Measurements from ENCODE around the gene PHPT1. TPM values are rescaled to one million over a fixed set of nuclear protein-coding genes. Genes with fewer than 3 reads are reported as not detected.

The PHPT1 gene
- total and polyA plus RNA-seq, 2 of the 8 experiments (the other 6 are each of a cell fraction or from before 2014, with no cell fraction given) = 109 to 226 TPM

- no peak overlapping the region for H2BK12ac ChIP-seq (ENCODE audit: low read depth, low read length)
- H2BK15ac ChIP-seq (ENCODE audit: low read length) = no peak overlapping the region
- H4K20me1 ChIP-seq (replicated peaks in 1 of 2; ENCODE audit: control insufficient read depth in 1 of 2, insufficient read depth in 2 of 2, low read length in 2 of 2) = peaks cover 3 to 17% of the 10 kb centered on the region in 2 experiments
- H3K4me2 ChIP-seq (ENCODE audit: insufficient read depth in 1 of 2, low read depth in 2 of 2, low read length in 2 of 2) = no peak overlapping the region
- no peak overlapping the region for H4K91ac ChIP-seq (replicated peaks; ENCODE audit: insufficient read length, low read length)
- WGBS, 2 experiments (ENCODE audit: extremely low coverage in 1 of 2, insufficient coverage in 1 of 2, insufficient read length in 1 of 2, insufficient replicate concordance in 2 of 2, low coverage in 1 of 2, low lambda C conversion rate in 2 of 2, missing lambda C conversion rate in 1 of 2) = 97% methylated on average over 23 of the region's 23 CpGs; no CpG with 5 or more reads in 1 of the 2 experiments
- no peaks in the 10 kb centered on the region for H3K4me1 ChIP-seq (replicated peaks in 1 of 4; ENCODE audit: control insufficient read depth in 3 of 4, insufficient read depth in 4 of 4, low read length in 3 of 4)
- no peak overlapping the region for H2BK120ac ChIP-seq (replicated peaks; ENCODE audit: low read depth, low read length)
- no peaks in the 10 kb centered on the region for H3K79me2 ChIP-seq (ENCODE audit: control insufficient read depth in 1 of 2, insufficient read depth in 2 of 2, low read length in 2 of 2)
- no peaks in the 10 kb centered on the region for H3K27me3 ChIP-seq (replicated peaks in 1 of 4; ENCODE audit: control insufficient read depth in 3 of 4, extremely low read depth in 1 of 4, insufficient read depth in 3 of 4, low read length in 3 of 4)
- H3K79me1 ChIP-seq (ENCODE audit: low read depth, low read length) = no peaks in the 10 kb centered on the region
- H3K23ac ChIP-seq (ENCODE audit: insufficient read length) = no peak overlapping the region
- DNase-seq (ENCODE audit: low read depth in 1 of 2, low spot score in 2 of 2) (no peak), FAIRE-seq (no peak)
- no peak overlapping the region for H3K4me3 ChIP-seq (ENCODE audit: extremely low read depth in 1 of 4, insufficient read depth in 2 of 4, low read depth in 3 of 4, low read length in 4 of 4)
- no peak overlapping the region for H3K56ac ChIP-seq (replicated peaks; ENCODE audit: insufficient read length, low read depth, low read length)
- H3K36me3 ChIP-seq (ENCODE audit: control insufficient read depth in 2 of 4, insufficient read depth in 4 of 4, low read length in 3 of 4) = peaks cover 13 to 41% (median 33%) of the 10 kb centered on the region in 4 experiments
- H3K9me3 ChIP-seq (ENCODE audit: insufficient read depth in 2 of 2, low read depth in 1 of 2, low read length in 1 of 2) = no peaks in the 10 kb centered on the region
- H4K5ac ChIP-seq (ENCODE audit: insufficient read length, low read depth, low read length) = no peak overlapping the region
- no peak overlapping the region for H2BK20ac ChIP-seq (ENCODE audit: low read length)
- H2AFZ ChIP-seq (ENCODE audit: low read length) = no peak overlapping the region
- no peak overlapping the region for H2AK5ac ChIP-seq (ENCODE audit: low read depth, low read length)
- H3K18ac ChIP-seq (ENCODE audit: extremely low read depth, low read length) = no peak overlapping the region
- H3K14ac ChIP-seq (ENCODE audit: insufficient read length) = no peak overlapping the region
- no peak overlapping the region for H3K27ac ChIP-seq (ENCODE audit: low read depth, low read length)
- peak overlapping the region; percentile 25; the same call in 1 of the 2 replicates for H4K8ac ChIP-seq (ENCODE audit: extremely low read depth, insufficient read depth, low read length)
- ChIA-PET POLR2A (ENCODE audit: partially characterized antibody) (interaction anchor here (0.6 to 20.5 kb wide), 6 partner anchors 9 to 386 kb away, joined by 3 to 248 read pairs (median 4); partner anchors contain the start of genes AJM1, MAMDC4 and RABL6), CTCF (ENCODE audit: partially characterized antibody) (interaction anchor here (0.6 to 9.0 kb wide), 5 partner anchors 11 to 391 kb away, joined by 3 to 55 read pairs (median 3); partner anchors contain the start of gene AJM1)
- no peak overlapping the region for H3K4ac ChIP-seq (replicated peaks; ENCODE audit: insufficient read length, low read depth, low read length)
- H3K23me2 ChIP-seq (ENCODE audit: low read depth, low read length) = no peaks in the 10 kb centered on the region
- H3K9ac ChIP-seq (replicated peaks in 1 of 4; ENCODE audit: extremely low read depth in 1 of 4, low read depth in 3 of 4, low read length in 3 of 4) = no peak overlapping the region
- H2BK5ac ChIP-seq (ENCODE audit: low read depth, low read length) = no peak overlapping the region
- TF ChIP-seq GABPA (IDR thresholded peaks at IDR 0.05; ENCODE audit: borderline replicate concordance, insufficient read depth, low read length) (no peak), E2F6 (IDR thresholded peaks at IDR 0.05) (no peak), HDAC2 (IDR thresholded peaks at IDR 0.05; ENCODE audit: borderline replicate concordance in 1 of 2, low read depth in 2 of 2, low read length in 2 of 2) (no peak), RBBP5 (IDR thresholded peaks at IDR 0.05; ENCODE audit: borderline replicate concordance, low read depth, low read length) (no peak), PHF8 (conservative IDR thresholded peaks at IDR 0.05; ENCODE audit: low read depth, low read length) (no peak), CTCF (IDR thresholded peaks at IDR 0.05; ENCODE audit: control extremely low read depth in 1 of 3, insufficient read depth in 1 of 3, low read depth in 1 of 3, low read length in 3 of 3) (no peak), TAF7 (optimal IDR thresholded peaks at IDR 0.05; ENCODE audit: borderline replicate concordance, low read depth, low read length) (no peak), BACH1 (IDR thresholded peaks at IDR 0.05; ENCODE audit: low read length) (no peak)
Measured at GRCh38 chr9:136831720-136832104, 17.5 kb upstream of the PHPT1 start.
